Left lung (tissue), 10 donors: ENCODE results near the gene MUC15. TPM values are rescaled to one million over a fixed set of nuclear protein-coding genes. Genes with fewer than 3 reads are reported as not detected.
"Not testable (repeated sequence)": the region's sequence is repeated elsewhere in the genome, so short reads cannot be mapped to it uniquely, and the experiment has no call there.

Experiments used
- ATAC-seq: fragments of 200-7000 bp; cut with Tn5 transposase; one replicate; pipeline ENCODE4 v1.9.1; 2020; ENCODE audit warnings: moderate library complexity
- DNase-seq, 4 donors: peaks; one replicate each; pipeline ENCODE4 v3.0.0-alpha.2; 2013 to 2020
- H3K27ac ChIP-seq, 2 donors: fragments of 200-600 bp; sonication (generic) in 1 of 2; one replicate each; pipeline versions ENCODE4 v1.5.0 to v1.8.0; 2020 to 2021
- H3K27me3 ChIP-seq, 2 donors: fragments of 200-600 bp; sonication (generic) in 1 of 2; one replicate each; pipeline versions ENCODE4 v1.5.0 to v1.8.0; 2020 to 2021
- H3K36me3 ChIP-seq, 2 donors: fragments of 200-600 bp; sonication (generic) in 1 of 2; one replicate each; pipeline versions ENCODE4 v1.5.0 to v1.8.0; 2020 to 2021
- H3K4me1 ChIP-seq, 2 donors: fragments of 200-600 bp; one replicate each; pipeline ENCODE4 v1.8.0; 2021
- H3K4me3 ChIP-seq, 2 donors: fragments of 200-600 bp; sonication (generic) in 1 of 2; one replicate each; pipeline versions ENCODE4 v1.5.0 to v1.8.0; 2020 to 2021; ENCODE audit warnings: mild to moderate bottlenecking in 1 of 2
- H3K9me3 ChIP-seq, 2 donors: fragments of 200-600 bp; sonication (generic) in 1 of 2; one replicate each; pipeline versions ENCODE4 v1.5.0 to v1.8.0; 2020 to 2021
- CTCF ChIP-seq, 2 donors: fragments of 200-600 bp; sonication (generic) in 1 of 2; IDR thresholded peaks; one replicate each; pipeline versions ENCODE4 v1.5.0 to v1.8.0; 2021; ENCODE audit warnings: antibody characterized with exemption in 2 of 2
- intact Hi-C, 2 donors: fragments of 100-400 bp; cut with DNase I; formaldehyde crosslinking; loops; one replicate each; pipeline versions ENCODE4 v1.11.2 to v1.14.2; 2022
- polyA plus RNA-seq, 6 donors: library from polyadenylated mRNA; unstranded; fragments of 120-200 nt; gene quantifications; one replicate each; pipeline ENCODE4 v1.2.1, GENCODE V29; 2013; ENCODE audit not compliant: insufficient read length in 6 of 6
- total RNA-seq, 2 donors: library from RNA; stranded (reverse); fragmentation: NEBNext Ultra II Directional; extraction: Animal tissue kit (Norgen Biotek cat#: 25700); gene quantifications; one replicate each; pipeline ENCODE4 v1.2.1, GENCODE V29; 2021
- donor health status: DM: no; HTN: yes; CAD: no.
- donor health status: DM: no; HTN: no; CAD: no.

The MUC15 gene
- total and polyA plus RNA-seq, 8 donors, result 0.40 to 7.1 (median 1.3) TPM

GRCh38 chr11:26597899-26598298, 25.8 kb upstream of the MUC15 start:
- DNase-seq (no peak), ATAC-seq (no peak)
- no peak for TF ChIP-seq CTCF (IDR thresholded peaks at IDR 0.05)
- H3K27ac ChIP-seq, result no peak overlapping the region
- no peaks in the 10 kb centered on the region for H3K9me3 ChIP-seq
- H3K4me3 ChIP-seq, result no peak overlapping the region
- intact Hi-C loops, result no loop called here
- H3K27me3 ChIP-seq, result no peaks in the 10 kb centered on the region
- H3K36me3 ChIP-seq, result no peaks in the 10 kb centered on the region
- H3K4me1 ChIP-seq, result no peaks in the 10 kb centered on the region

GRCh38 chr11:26597049-26597689, 25.1 kb upstream of the MUC15 start:
- H3K9me3 ChIP-seq, H3K4me1 ChIP-seq, H3K27ac ChIP-seq, intact Hi-C loops, H3K27me3 ChIP-seq, ATAC-seq, H3K36me3 ChIP-seq, DNase-seq, H3K4me3 ChIP-seq: not testable (repeated sequence)

- H3K27me3 ChIP-seq, H3K9me3 ChIP-seq, H3K27ac ChIP-seq, H3K36me3 ChIP-seq, intact Hi-C loops, H3K4me3 ChIP-seq, H3K4me1 ChIP-seq, ATAC-seq, DNase-seq: not testable (repeated sequence)
Measured at GRCh38 chr11:26595207-26595865, 23.3 kb upstream of the MUC15 start.

GRCh38 chr11:26593691-26594090, 21.6 kb upstream of the MUC15 start:
- intact Hi-C loops, result no loop called here
- Histone ChIP-seq H3K9me3 (peaks cover 0 to 1% of the 10 kb centered on the region in 2 donors), H3K36me3 (no peaks in the 10 kb centered on the region), H3K4me3 (no peak overlapping the region), H3K27ac (no peak overlapping the region), H3K4me1 (no peaks in the 10 kb centered on the region), H3K27me3 (no peaks in the 10 kb centered on the region)
- DNase-seq (no peak), ATAC-seq (no peak)
- no peak for TF ChIP-seq CTCF (IDR thresholded peaks at IDR 0.05)

GRCh38 chr11:26587073-26587472, 15.0 kb upstream of the MUC15 start:
- peaks cover 0 to 1% of the 10 kb centered on the region in 2 donors for H3K9me3 ChIP-seq
- H3K27ac ChIP-seq, result no peak overlapping the region
- TF ChIP-seq CTCF (IDR thresholded peaks at IDR 0.05), result no peak
- H3K4me3 ChIP-seq, result no peak overlapping the region
- H3K4me1 ChIP-seq, result no peaks in the 10 kb centered on the region
- no peaks in the 10 kb centered on the region for H3K27me3 ChIP-seq
- DNase-seq, result no peak
- intact Hi-C loops, result no loop called here
- peak; percentile 33 for ATAC-seq
- no peaks in the 10 kb centered on the region for H3K36me3 ChIP-seq

GRCh38 chr11:26584818-26585217, 12.8 kb upstream of the MUC15 start:
- DNase-seq (no peak), ATAC-seq (peak; percentile 42)
- Histone ChIP-seq H3K36me3 (no peaks in the 10 kb centered on the region), H3K9me3 (no peaks in the 10 kb centered on the region), H3K4me3 (no peak overlapping the region), H3K27ac (no peak overlapping the region), H3K27me3 (no peaks in the 10 kb centered on the region), H3K4me1 (no peaks in the 10 kb centered on the region)
- TF ChIP-seq CTCF (IDR thresholded peaks at IDR 0.05), result no peak
- intact Hi-C loops, result no loop called here
